ENCODE measurements around the gene NSMCE1. TPM values are rescaled to one million over a fixed set of nuclear protein-coding genes. Genes with fewer than 3 reads are reported as not detected.

NSMCE1 gene
- total RNA-seq, 1 experiment from 2014 or later, result 106 TPM

- no peak for DNase-seq (ENCODE audit: unreplicated experiment)
- Mint-ChIP-seq H3K27ac (ENCODE audit: low read depth, unreplicated experiment) (no peak overlapping the region), H3K4me1 (ENCODE audit: insufficient read depth, unreplicated experiment) (peaks cover 23% of the 10 kb centered on the region), H3K4me3 (ENCODE audit: unreplicated experiment) (no peak overlapping the region), H3K9me3 (ENCODE audit: unreplicated experiment) (no peaks in the 10 kb centered on the region), H3K27me3 (ENCODE audit: insufficient read depth, unreplicated experiment) (no peaks in the 10 kb centered on the region), H3K36me3 (ENCODE audit: insufficient read depth, unreplicated experiment) (peaks cover 42% of the 10 kb centered on the region)
- TF ChIP-seq, protein P1, sequence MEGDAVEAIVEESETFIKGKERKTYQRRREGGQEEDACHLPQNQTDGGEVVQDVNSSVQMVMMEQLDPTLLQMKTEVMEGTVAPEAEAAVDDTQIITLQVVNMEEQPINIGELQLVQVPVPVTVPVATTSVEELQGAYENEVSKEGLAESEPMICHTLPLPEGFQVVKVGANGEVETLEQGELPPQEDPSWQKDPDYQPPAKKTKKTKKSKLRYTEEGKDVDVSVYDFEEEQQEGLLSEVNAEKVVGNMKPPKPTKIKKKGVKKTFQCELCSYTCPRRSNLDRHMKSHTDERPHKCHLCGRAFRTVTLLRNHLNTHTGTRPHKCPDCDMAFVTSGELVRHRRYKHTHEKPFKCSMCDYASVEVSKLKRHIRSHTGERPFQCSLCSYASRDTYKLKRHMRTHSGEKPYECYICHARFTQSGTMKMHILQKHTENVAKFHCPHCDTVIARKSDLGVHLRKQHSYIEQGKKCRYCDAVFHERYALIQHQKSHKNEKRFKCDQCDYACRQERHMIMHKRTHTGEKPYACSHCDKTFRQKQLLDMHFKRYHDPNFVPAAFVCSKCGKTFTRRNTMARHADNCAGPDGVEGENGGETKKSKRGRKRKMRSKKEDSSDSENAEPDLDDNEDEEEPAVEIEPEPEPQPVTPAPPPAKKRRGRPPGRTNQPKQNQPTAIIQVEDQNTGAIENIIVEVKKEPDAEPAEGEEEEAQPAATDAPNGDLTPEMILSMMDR (IDR thresholded peaks at IDR 0.05; ENCODE audit: unreplicated experiment), result no peak
- BruUV-seq (replicated peaks), result no TSS peak
- intact Hi-C loops (cut with micrococcal nuclease), result loop anchor here (1.0 kb wide), 3 partner anchors 91 to 221 kb away; no protein-coding TSS in a partner anchor
- POLR2A ChIA-PET, result interaction anchor here (1.0 to 2.2 kb wide), 2 partner anchors 87 to 132 kb away, joined by 3 to 8 read pairs; no protein-coding TSS in a partner anchor
- CTCF ChIA-PET, result interaction anchor here (0.7 to 11.0 kb wide), 34 partner anchors 9 to 1959 kb away, joined by 3 to 248 read pairs (median 8); partner anchors contain the start of gene KDM8
Observed at GRCh38 chr16:27235938-27236245, 32.7 kb downstream of the NSMCE1 start.

- no TSS peak for BruUV-seq (replicated peaks)
- no peaks in the 10 kb centered on the region for H3K27me3 Mint-ChIP-seq (ENCODE audit: insufficient read depth, unreplicated experiment)
- TF ChIP-seq, protein P1 (IDR thresholded peaks at IDR 0.05; ENCODE audit: unreplicated experiment), result peak; percentile 77
- H3K9me3 Mint-ChIP-seq (ENCODE audit: unreplicated experiment), result no peaks in the 10 kb centered on the region
- DNase-seq (ENCODE audit: unreplicated experiment), result peak; percentile 84
- H3K27ac Mint-ChIP-seq (ENCODE audit: low read depth, unreplicated experiment), result no peak overlapping the region
- peaks cover 23% of the 10 kb centered on the region for H3K4me1 Mint-ChIP-seq (ENCODE audit: insufficient read depth, unreplicated experiment)
- H3K36me3 Mint-ChIP-seq (ENCODE audit: insufficient read depth, unreplicated experiment), result peaks cover 44% of the 10 kb centered on the region
- intact Hi-C loops (cut with micrococcal nuclease), result loop anchor here (1.0 kb wide), 3 partner anchors 92 to 222 kb away; no protein-coding TSS in a partner anchor
- ChIA-PET POLR2A (interaction anchor here (0.6 to 2.9 kb wide), 5 partner anchors 10 to 133 kb away, joined by 3 to 9 read pairs (median 3); partner anchors contain the start of gene KDM8), CTCF (interaction anchor here (0.6 to 11.0 kb wide), 64 partner anchors 10 to 1959 kb away, joined by 3 to 248 read pairs (median 5); partner anchors contain the start of gene KDM8)
- H3K4me3 Mint-ChIP-seq (ENCODE audit: unreplicated experiment), result no peak overlapping the region
Observed at GRCh38 chr16:27235055-27235937, 33.3 kb downstream of the NSMCE1 start.

DNA sequence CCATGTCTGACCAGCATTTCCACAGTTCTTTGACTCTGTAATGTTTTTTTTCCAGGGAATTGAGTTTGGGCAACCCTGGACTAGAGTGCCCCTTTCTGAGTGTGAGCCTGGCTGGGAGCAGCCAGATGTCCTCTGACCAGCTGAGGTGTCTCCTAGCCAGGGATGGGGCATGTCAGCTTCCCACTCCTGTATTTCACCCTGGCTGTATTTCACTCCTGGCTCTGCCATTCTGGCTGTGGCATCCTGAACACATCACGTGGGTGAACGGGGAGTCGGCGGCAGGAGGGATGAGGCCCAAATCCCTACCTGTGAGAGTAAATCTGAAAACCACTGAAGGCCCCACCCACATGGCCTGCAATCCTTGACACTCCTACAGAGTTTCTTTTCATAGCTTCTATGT is 34.0 kb downstream of the NSMCE1 start:
- ChIA-PET CTCF (interaction anchor here (0.5 to 11.0 kb wide), 61 partner anchors 10 to 1958 kb away, joined by 3 to 248 read pairs (median 5); partner anchors contain the start of gene KDM8), POLR2A (interaction anchor here (0.6 to 2.9 kb wide), 4 partner anchors 11 to 133 kb away, joined by 3 to 9 read pairs (median 6); partner anchors contain the start of gene KDM8)
- H3K27ac Mint-ChIP-seq (ENCODE audit: low read depth, unreplicated experiment), result no peak overlapping the region
- no peaks in the 10 kb centered on the region for H3K9me3 Mint-ChIP-seq (ENCODE audit: unreplicated experiment)
- H3K36me3 Mint-ChIP-seq (ENCODE audit: insufficient read depth, unreplicated experiment), result peaks cover 44% of the 10 kb centered on the region
- no peak for DNase-seq (ENCODE audit: unreplicated experiment)
- H3K4me1 Mint-ChIP-seq (ENCODE audit: insufficient read depth, unreplicated experiment), result peaks cover 23% of the 10 kb centered on the region
- TF ChIP-seq, protein P1 (IDR thresholded peaks at IDR 0.05; ENCODE audit: unreplicated experiment), result no peak
- no peaks in the 10 kb centered on the region for H3K27me3 Mint-ChIP-seq (ENCODE audit: insufficient read depth, unreplicated experiment)
- no peak overlapping the region for H3K4me3 Mint-ChIP-seq (ENCODE audit: unreplicated experiment)
- no TSS peak for BruUV-seq (replicated peaks)
- intact Hi-C loops (cut with micrococcal nuclease), result loop anchor here (1.0 kb wide), 3 partner anchors 93 to 223 kb away; no protein-coding TSS in a partner anchor

- H3K36me3 Mint-ChIP-seq (ENCODE audit: insufficient read depth, unreplicated experiment), result peaks cover 46% of the 10 kb centered on the region
- TF ChIP-seq, protein P1 (IDR thresholded peaks at IDR 0.05; ENCODE audit: unreplicated experiment), result no peak
- H3K4me1 Mint-ChIP-seq (ENCODE audit: insufficient read depth, unreplicated experiment), result peaks cover 23% of the 10 kb centered on the region
- H3K27ac Mint-ChIP-seq (ENCODE audit: low read depth, unreplicated experiment), result no peak overlapping the region
- CTCF ChIA-PET, result interaction anchor here (0.5 to 11.0 kb wide), 50 partner anchors 10 to 1951 kb away, joined by 3 to 248 read pairs (median 5); partner anchors contain the start of gene KDM8
- no peaks in the 10 kb centered on the region for H3K27me3 Mint-ChIP-seq (ENCODE audit: insufficient read depth, unreplicated experiment)
- intact Hi-C loops (cut with micrococcal nuclease), result no loop called here
- no peaks in the 10 kb centered on the region for H3K9me3 Mint-ChIP-seq (ENCODE audit: unreplicated experiment)
- POLR2A ChIA-PET, result interaction anchor here (1.1 to 2.9 kb wide), 4 partner anchors 11 to 134 kb away, joined by 3 to 9 read pairs (median 6); partner anchors contain the start of gene KDM8
- H3K4me3 Mint-ChIP-seq (ENCODE audit: unreplicated experiment), result no peak overlapping the region
- DNase-seq (ENCODE audit: unreplicated experiment), result no peak
- BruUV-seq (replicated peaks), result no TSS peak
Observed at GRCh38 chr16:27234171-27234570, 34.4 kb downstream of the NSMCE1 start.

Measured in MCF 10A (cell line).